GM18873 (cell line): Measurements from ENCODE around the gene NIPAL1.

Source experiments
- ATAC-seq: cut with Tn5 transposase; IDR thresholded peaks from one replicate; pipeline ENCODE4 v1.9.1; 2021; ENCODE audit warnings: mild to moderate bottlenecking, moderate library complexity, moderate number of reproducible peaks; ENCODE audit not compliant: unreplicated experiment, low FRiP score

Gene NIPAL1

DNA sequence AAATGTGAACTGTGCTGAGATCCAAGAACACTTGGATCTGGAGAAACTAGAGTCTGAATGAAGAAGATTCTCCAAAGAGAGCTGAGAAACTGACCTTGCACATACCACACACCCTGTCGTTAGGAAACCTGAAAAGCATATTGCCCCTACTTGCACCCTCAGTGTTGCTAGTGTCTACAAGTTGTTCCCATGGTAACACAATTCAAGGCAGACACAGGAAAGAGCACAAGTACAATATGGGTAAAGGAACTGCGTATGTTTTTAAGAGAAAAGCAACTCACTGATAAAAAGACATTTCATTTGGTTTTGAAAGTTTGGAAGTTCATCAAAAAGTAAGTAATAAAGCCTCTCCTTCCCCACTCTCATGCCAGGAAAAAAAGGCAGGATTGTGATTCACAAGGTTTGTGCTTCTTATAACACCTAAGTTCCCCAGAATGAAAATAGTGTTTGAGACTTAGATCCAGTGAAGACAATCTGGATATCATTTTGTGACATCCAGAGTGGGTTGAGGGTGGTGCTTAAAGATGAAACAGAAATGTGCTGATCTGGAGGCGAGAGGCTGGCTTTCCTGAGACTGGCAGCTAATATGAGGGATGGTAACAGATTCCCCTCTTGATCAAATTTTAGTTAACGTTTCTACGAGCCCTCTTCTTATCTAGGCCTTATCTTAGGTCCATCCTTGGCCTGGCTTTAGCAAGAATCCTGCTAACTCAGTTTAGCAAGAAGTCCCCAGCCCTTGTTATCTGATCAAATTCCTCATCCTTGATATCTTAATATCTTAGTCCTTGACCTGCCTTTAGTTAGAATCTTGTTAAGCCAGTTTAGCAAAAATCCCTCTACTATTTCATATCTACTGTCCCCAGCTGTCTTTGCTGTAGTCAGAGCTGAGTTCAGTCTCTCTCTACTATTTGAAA, 42.3 kb downstream of the NIPAL1 start:
- ATAC-seq: no peak

- no peak for ATAC-seq
Measured at GRCh38 chr4:48064349-48064748, 47.8 kb downstream of the NIPAL1 start.

- peak; percentile 84 for ATAC-seq
Measured at GRCh38 chr4:48065587-48066052, 49.0 kb downstream of the NIPAL1 start.

GRCh38 chr4:48067536-48067935, 51.0 kb downstream of the NIPAL1 start:
- no peak for ATAC-seq

DNA sequence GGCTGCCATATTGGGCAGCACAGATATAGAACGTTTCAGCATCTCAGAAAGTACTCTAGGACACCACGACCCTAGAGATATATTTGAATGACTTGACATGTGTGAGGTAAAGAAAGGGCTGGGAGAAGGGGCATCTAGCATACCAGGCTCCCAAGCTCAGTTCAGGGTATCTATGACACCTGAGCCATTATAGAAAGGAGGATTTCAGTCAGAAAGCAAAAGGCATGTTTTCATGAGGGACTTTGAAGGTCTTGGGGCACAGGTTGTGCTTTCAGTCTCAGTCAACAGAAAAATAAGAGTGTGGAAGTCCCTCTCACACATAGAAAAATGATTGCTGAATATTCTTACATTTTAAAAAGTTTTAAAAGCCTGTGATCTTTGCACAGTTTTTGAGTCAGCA, 51.6 kb downstream of the NIPAL1 start:
- ATAC-seq: no peak

GRCh38 chr4:48069026-48069425, 52.5 kb downstream of the NIPAL1 start:
- ATAC-seq: no peak

DNA sequence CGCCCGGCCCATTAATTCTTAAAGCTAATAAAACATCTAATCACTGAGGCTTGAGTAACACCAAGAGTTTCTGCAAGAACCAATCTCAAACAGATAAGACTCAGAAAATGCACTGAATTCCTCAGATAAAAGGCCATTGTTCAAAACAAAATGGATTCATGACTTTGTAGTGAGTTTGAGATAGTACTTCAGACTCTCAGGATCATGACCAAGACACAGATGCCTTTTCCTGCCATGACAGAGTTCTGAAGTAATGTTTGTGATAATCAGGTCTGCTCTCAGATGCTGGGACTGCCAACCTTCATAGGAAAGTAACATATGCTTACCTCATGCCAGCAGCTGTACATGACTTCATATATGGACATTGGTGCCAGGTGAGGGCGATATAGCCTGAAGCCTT, 54.6 kb downstream of the NIPAL1 start:
- no peak for ATAC-seq

- ATAC-seq: no peak
Measured at GRCh38 chr4:48073567-48074103, 57.1 kb downstream of the NIPAL1 start.

GRCh38 chr4:48074657-48075056, 58.1 kb downstream of the NIPAL1 start:
- no peak for ATAC-seq

GRCh38 chr4:48078425-48078824, 61.9 kb downstream of the NIPAL1 start:
- no peak for ATAC-seq

GRCh38 chr4:48078862-48079655, 62.5 kb downstream of the NIPAL1 start:
- ATAC-seq: no peak

DNA sequence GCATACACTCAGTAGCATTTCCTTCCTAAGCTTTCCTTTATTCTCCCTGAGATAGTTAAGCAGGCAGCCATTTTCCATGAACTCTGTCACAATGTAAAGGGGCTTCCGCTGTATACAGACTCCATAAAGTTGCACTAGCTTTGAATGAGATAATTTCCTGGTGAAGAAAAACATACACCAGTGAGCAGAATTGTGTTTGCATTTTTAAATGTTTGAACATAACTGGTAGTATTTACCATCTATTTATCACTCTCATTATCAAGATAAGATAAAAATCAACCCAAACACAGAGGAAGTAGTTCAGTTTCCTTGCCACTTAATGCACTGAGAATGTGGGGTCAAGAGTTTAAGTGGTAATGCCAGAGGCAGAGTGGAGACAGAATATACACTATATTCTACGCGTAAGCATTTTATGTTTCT, 63.4 kb downstream of the NIPAL1 start:
- no peak for ATAC-seq

DNA sequence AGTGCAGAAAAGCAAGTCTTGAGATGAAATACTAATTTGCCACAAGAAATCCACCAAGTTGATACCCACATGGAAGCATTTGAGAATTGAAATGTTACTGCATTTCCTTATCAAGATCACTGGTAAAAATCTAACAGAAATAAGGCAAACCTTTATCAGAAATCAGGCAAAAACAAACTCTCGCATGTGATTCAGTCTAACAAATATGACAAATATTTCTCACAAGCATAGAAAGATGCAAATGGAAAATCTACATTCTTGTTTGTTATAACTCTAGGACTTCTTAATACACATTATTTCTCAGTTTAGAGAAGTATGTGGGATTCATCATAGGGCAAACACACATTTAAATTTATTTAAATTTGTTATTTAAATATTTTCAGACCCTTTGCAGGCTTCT, 64.6 kb downstream of the NIPAL1 start:
- ATAC-seq: no peak

DNA sequence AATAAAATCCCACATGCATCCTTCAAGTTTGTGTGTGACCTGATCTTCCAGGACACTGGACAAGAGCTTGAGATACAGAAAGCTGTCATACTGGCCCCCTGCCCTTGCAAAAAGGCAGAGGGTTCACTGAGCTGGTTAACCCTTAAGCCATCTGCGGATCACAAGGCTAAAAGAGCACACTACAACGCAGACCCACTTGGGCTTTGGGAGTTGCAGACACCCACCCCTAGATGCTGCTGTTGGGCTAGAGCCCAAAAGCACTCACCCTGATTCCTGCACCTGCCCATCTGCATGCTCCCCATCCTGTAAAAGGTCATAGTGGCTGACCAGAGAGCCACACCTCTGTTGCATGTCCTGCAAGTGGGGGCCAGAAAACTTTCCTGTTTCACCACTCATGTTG, 66.4 kb downstream of the NIPAL1 start:
- ATAC-seq: no peak

GRCh38 chr4:48085821-48086589, 69.4 kb downstream of the NIPAL1 start:
- ATAC-seq: no peak
